Measurements from ENCODE around the gene RRP9.

DNA sequence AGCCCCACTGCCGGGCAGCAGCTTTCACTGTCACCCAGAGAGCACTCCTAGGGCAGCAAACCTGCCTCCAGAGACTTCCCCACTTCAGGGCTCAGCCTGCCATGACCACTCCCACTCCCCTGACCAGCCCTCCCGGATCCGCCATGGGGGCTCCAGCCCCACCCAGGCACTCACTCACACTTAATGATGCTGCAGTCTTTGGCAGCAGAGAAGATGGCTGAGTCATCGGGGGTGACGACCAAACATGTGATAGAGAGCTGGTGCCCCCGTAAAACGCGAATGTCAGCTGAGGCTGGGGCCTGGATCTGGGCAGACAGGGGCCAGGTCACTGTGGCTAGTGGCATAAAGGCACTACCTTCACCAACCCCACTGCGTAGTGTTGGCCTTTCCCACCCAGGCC lies 4.7 kb downstream of the RRP9 start:
- TF ChIP-seq POLR2A (IDR thresholded peaks at IDR 0.05) (no peak), EP300 (IDR thresholded peaks at IDR 0.05) (no peak)
- TF ChIP-seq, protein P1, sequence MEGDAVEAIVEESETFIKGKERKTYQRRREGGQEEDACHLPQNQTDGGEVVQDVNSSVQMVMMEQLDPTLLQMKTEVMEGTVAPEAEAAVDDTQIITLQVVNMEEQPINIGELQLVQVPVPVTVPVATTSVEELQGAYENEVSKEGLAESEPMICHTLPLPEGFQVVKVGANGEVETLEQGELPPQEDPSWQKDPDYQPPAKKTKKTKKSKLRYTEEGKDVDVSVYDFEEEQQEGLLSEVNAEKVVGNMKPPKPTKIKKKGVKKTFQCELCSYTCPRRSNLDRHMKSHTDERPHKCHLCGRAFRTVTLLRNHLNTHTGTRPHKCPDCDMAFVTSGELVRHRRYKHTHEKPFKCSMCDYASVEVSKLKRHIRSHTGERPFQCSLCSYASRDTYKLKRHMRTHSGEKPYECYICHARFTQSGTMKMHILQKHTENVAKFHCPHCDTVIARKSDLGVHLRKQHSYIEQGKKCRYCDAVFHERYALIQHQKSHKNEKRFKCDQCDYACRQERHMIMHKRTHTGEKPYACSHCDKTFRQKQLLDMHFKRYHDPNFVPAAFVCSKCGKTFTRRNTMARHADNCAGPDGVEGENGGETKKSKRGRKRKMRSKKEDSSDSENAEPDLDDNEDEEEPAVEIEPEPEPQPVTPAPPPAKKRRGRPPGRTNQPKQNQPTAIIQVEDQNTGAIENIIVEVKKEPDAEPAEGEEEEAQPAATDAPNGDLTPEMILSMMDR (IDR thresholded peaks at IDR 0.05): no peak
